CD4-positive, alpha-beta memory T cell (primary cell): Measurements from ENCODE around the gene NAV3. TPM values are rescaled to one million over a fixed set of nuclear protein-coding genes. Genes with fewer than 3 reads are reported as not detected.

Experiments used
- CTCF ChIA-PET: fragments of 350-600 bp; sonication (Branson Sonifier 250); formaldehyde crosslinking; loops from one replicate; lab custom pipeline; 2021; ENCODE audit warnings: inconsistent platforms; ENCODE audit not compliant: partially characterized antibody; lab: Charles Lee
- POLR2A ChIA-PET: fragments of 350-600 bp; sonication (Branson Sonifier 250); formaldehyde crosslinking; loops from one replicate; lab custom pipeline; 2021; ENCODE audit not compliant: partially characterized antibody; lab: Charles Lee
- DNase-seq, 5 donors: peaks; one replicate each; pipeline versions ENCODE4 v3.0.0 to v3.0.0-alpha.2; 2020 to 2022; ENCODE audit warnings: mixed read lengths in 1 of 5
- H3K27ac ChIP-seq: one replicate; pipeline ENCODE4 v1.7.0; 2013; ENCODE audit warnings: low read depth, low read length
- H3K27me3 ChIP-seq: 2 replicates; pipeline ENCODE4 v1.7.0; 2013; ENCODE audit warnings: mild to moderate bottlenecking, low read length, moderate library complexity; ENCODE audit not compliant: insufficient read depth
- H3K36me3 ChIP-seq: 2 replicates; pipeline ENCODE4 v1.7.0; 2013; ENCODE audit warnings: mild to moderate bottlenecking, low read length, moderate library complexity; ENCODE audit not compliant: insufficient read depth
- H3K4me1 ChIP-seq: 2 replicates; pipeline ENCODE4 v1.7.0; 2013; ENCODE audit warnings: mild to moderate bottlenecking, low read length, moderate library complexity; ENCODE audit not compliant: insufficient read depth
- H3K4me3 ChIP-seq, 2 donors: one replicate each; pipeline ENCODE4 v1.7.0; 2013; ENCODE audit warnings: low read length in 2 of 2, mild to moderate bottlenecking in 1 of 2
- H3K9me3 ChIP-seq, 2 donors: one replicate each; pipeline ENCODE4 v1.7.0; 2013; ENCODE audit warnings: low read length in 2 of 2, control low read depth in 1 of 2; ENCODE audit not compliant: control insufficient read depth in 1 of 2
- H3K27ac Mint-ChIP-seq, 7 donors: one replicate each; pipeline ENCODE4 v1.8.0; 2020 to 2021; ENCODE audit warnings: mixed read lengths in 7 of 7, mild to moderate bottlenecking in 6 of 7, inconsistent platforms in 3 of 7, moderate library complexity in 3 of 7
- H3K27me3 Mint-ChIP-seq, 2 donors: one replicate each; pipeline ENCODE4 v1.8.0; 2020 to 2021; ENCODE audit warnings: mixed read lengths in 2 of 2
- H3K36me3 Mint-ChIP-seq, 2 donors: one replicate each; pipeline ENCODE4 v1.8.0; 2020 to 2021; ENCODE audit warnings: mixed read lengths in 2 of 2, inconsistent platforms in 1 of 2, mild to moderate bottlenecking in 1 of 2
- H3K4me1 Mint-ChIP-seq, 4 donors: one replicate each; pipeline ENCODE4 v1.8.0; 2020 to 2021; ENCODE audit warnings: mixed read lengths in 4 of 4, mild to moderate bottlenecking in 1 of 4
- H3K4me3 Mint-ChIP-seq, 8 donors: one replicate each; pipeline ENCODE4 v1.8.0; 2020 to 2021; ENCODE audit warnings: mixed read lengths in 8 of 8, mild to moderate bottlenecking in 7 of 8, moderate library complexity in 6 of 8, inconsistent platforms in 3 of 8
- H3K9me3 Mint-ChIP-seq, 8 donors: one replicate each; pipeline ENCODE4 v1.8.0; 2020 to 2021; ENCODE audit warnings: mixed read lengths in 8 of 8, mild to moderate bottlenecking in 5 of 8, inconsistent platforms in 3 of 8, moderate library complexity in 1 of 8
- intact Hi-C: fragments of 100-400 bp; cut with micrococcal nuclease; formaldehyde crosslinking; loops from one replicate; pipeline ENCODE4 v1.15.1; 2023
- polyA plus RNA-seq, 2 donors: library from polyadenylated mRNA; unstranded; fragments of 300-500 nt; fragmentation: Illumina TruSeq; gene quantifications; one replicate each; pipeline ENCODE4 v1.2.3, GENCODE V29; 2021
- total RNA-seq, 2 experiments: library from RNA; stranded (reverse); gene quantifications; one replicate each; pipeline ENCODE4 v1.2.3, GENCODE V29; 2021

Gene NAV3
- total and polyA plus RNA-seq, 4 experiments from 2014 or later = not detected

DNA sequence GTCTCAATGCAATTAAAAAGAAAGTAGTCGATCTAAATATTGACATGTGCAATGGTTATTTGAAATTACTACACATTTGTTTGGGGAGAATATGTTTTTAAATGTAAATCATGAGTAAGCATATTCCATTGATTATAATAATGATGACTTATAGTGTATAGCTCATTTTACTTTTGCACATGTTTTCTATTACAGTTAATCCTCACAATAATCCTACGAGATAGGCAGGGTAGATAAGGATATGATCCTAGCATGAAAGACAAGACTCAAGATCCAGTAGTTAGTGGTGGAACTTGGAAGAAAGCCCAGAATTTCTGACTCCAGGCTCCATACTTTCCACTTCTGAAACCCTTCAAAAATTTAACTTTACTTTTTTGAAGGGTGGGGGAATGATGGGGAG is 94.0 kb downstream of the NAV3 start:
- H3K27me3 ChIP-seq = no peaks in the 10 kb centered on the region
- H3K27ac Mint-ChIP-seq = no peak overlapping the region
- CTCF ChIA-PET = no interaction called here
- H3K27me3 Mint-ChIP-seq = no peaks in the 10 kb centered on the region
- intact Hi-C loops = no loop called here
- H3K4me3 ChIP-seq = no peak overlapping the region
- no peaks in the 10 kb centered on the region for H3K36me3 Mint-ChIP-seq
- no peak overlapping the region for H3K4me3 Mint-ChIP-seq
- H3K9me3 ChIP-seq = no peaks in the 10 kb centered on the region
- H3K27ac ChIP-seq = no peak overlapping the region
- H3K4me1 ChIP-seq = no peaks in the 10 kb centered on the region
- DNase-seq = no peak
- no peaks in the 10 kb centered on the region for H3K36me3 ChIP-seq
- no peaks in the 10 kb centered on the region for H3K4me1 Mint-ChIP-seq
- POLR2A ChIA-PET = no interaction called here
- H3K9me3 Mint-ChIP-seq = peaks cover 0 to 9% (median 0%) of the 10 kb centered on the region in 8 donors

DNA sequence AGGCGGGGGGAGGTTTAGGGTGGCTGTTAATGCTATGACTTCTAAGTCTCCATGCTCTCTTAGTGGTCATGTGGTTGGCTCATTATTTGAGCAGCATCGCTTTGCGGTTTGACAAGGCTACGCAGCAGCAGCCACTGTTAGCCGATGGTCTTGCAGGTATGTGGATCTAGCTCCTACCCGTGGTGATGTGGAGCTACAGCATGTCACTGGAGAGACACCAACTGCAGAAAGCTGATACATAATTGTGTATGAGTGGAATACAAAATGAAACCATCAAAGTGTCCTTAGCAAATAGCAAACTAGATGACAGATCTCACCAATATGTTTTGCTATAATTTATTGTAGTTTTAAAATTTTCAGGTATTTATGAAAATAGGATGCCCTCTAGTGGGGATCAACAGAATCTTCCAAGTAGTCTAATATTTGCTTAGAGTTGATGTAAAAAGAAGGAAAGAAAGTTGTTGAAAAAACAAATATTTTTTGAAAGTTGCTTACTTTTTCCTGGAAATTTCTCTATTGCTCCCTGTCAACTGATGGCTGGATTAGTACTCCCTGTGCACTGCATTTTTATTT is 94.9 kb downstream of the NAV3 start:
- Mint-ChIP-seq H3K4me1 (no peaks in the 10 kb centered on the region), H3K9me3 (peaks cover 0 to 15% (median 0%) of the 10 kb centered on the region in 8 donors), H3K4me3 (no peak overlapping the region), H3K27ac (no peak overlapping the region), H3K36me3 (no peaks in the 10 kb centered on the region), H3K27me3 (no peaks in the 10 kb centered on the region)
- Histone ChIP-seq H3K4me3 (no peak overlapping the region), H3K4me1 (no peaks in the 10 kb centered on the region), H3K27ac (no peak overlapping the region), H3K9me3 (no peaks in the 10 kb centered on the region), H3K36me3 (no peaks in the 10 kb centered on the region), H3K27me3 (no peaks in the 10 kb centered on the region)
- DNase-seq = no peak
- CTCF ChIA-PET = no interaction called here
- POLR2A ChIA-PET = no interaction called here
- intact Hi-C loops = no loop called here

DNA sequence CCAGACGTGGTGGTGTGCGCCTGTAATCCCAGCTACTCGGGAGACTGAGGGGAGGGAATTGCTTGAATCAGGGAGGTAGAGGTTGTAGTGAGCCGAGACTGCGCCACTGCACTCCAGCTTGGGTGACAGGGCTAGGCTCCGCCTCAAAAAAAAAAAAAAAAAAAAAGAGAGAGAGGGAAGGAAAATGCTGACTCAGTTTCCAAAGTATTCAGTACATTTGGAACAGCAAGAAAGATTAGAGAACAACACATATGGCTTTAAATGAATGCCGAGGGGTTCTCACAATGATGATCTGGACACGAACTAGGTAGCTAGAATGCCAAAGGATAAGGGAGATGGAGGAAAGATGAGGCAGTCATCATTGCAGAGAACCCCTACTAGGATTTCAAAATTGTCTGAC is 97.4 kb downstream of the NAV3 start:
- no peaks in the 10 kb centered on the region for H3K27me3 ChIP-seq
- H3K36me3 Mint-ChIP-seq = no peaks in the 10 kb centered on the region
- H3K27ac Mint-ChIP-seq = no peak overlapping the region
- H3K27ac ChIP-seq = no peak overlapping the region
- no peak for DNase-seq
- peaks cover 0 to 10% (median 3%) of the 10 kb centered on the region in 8 donors for H3K9me3 Mint-ChIP-seq
- H3K4me3 Mint-ChIP-seq = no peak overlapping the region
- H3K36me3 ChIP-seq = no peaks in the 10 kb centered on the region
- intact Hi-C loops = no loop called here
- ChIA-PET POLR2A (no interaction called here), CTCF (no interaction called here)
- H3K9me3 ChIP-seq = no peaks in the 10 kb centered on the region
- no peaks in the 10 kb centered on the region for H3K4me1 Mint-ChIP-seq
- H3K4me1 ChIP-seq = no peaks in the 10 kb centered on the region
- no peaks in the 10 kb centered on the region for H3K27me3 Mint-ChIP-seq
- H3K4me3 ChIP-seq = no peak overlapping the region

DNA sequence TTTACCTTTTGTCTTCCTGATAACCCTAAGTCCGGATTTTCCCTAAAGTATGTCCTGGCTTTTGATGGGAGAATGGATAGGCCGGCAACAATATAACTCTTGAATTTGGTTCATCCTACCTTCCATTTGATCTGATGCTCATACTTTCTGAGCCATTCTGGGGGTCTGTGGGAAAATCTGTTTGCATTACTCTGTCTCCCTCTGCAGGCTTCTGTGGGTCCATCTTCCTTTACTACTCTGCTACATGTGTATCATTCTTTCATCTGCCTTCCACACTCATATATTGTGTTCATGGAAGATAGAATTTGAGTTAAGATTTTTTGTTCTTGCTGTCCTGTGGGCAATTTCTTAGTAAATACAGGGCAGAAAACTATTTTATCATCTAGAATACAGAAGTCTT is 101.5 kb downstream of the NAV3 start:
- no peaks in the 10 kb centered on the region for H3K36me3 Mint-ChIP-seq
- H3K27ac Mint-ChIP-seq = no peak overlapping the region
- H3K4me1 Mint-ChIP-seq = no peaks in the 10 kb centered on the region
- H3K9me3 Mint-ChIP-seq = peaks cover 0 to 15% (median 7%) of the 10 kb centered on the region in 8 donors
- Histone ChIP-seq H3K4me1 (no peaks in the 10 kb centered on the region), H3K27ac (no peak overlapping the region), H3K36me3 (no peaks in the 10 kb centered on the region), H3K27me3 (no peaks in the 10 kb centered on the region), H3K9me3 (no peaks in the 10 kb centered on the region), H3K4me3 (no peak overlapping the region)
- POLR2A ChIA-PET = no interaction called here
- CTCF ChIA-PET = no interaction called here
- intact Hi-C loops = no loop called here
- no peak for DNase-seq
- H3K4me3 Mint-ChIP-seq = no peak overlapping the region
- no peaks in the 10 kb centered on the region for H3K27me3 Mint-ChIP-seq

DNA sequence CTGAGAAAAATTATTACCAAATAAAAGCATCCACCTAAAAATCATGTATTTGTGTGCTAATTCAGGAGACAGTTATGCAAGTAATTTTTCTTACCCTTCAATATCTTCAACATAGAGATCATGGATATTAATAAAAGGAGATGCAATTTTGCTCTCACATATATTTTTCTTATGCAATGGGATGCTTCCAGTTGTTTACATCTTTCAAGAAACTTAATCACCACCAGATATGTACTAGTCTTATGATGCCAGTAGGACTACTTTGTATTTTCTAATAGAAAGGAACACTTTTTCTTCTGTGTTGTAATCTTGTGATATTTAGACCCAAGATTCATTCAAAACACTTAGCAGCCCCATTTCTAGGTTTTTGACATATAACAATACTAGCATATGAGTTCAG is 107.6 kb downstream of the NAV3 start:
- ChIA-PET POLR2A (no interaction called here), CTCF (no interaction called here)
- H3K4me1 ChIP-seq = no peaks in the 10 kb centered on the region
- Mint-ChIP-seq H3K4me3 (no peak overlapping the region), H3K27me3 (no peaks in the 10 kb centered on the region), H3K9me3 (peaks cover 0 to 8% (median 4%) of the 10 kb centered on the region in 8 donors), H3K4me1 (no peaks in the 10 kb centered on the region), H3K27ac (no peak overlapping the region), H3K36me3 (no peaks in the 10 kb centered on the region)
- H3K36me3 ChIP-seq = no peaks in the 10 kb centered on the region
- H3K27me3 ChIP-seq = no peaks in the 10 kb centered on the region
- no peak overlapping the region for H3K27ac ChIP-seq
- no peak for DNase-seq
- intact Hi-C loops = no loop called here
- peaks cover 0 to 4% of the 10 kb centered on the region in 2 donors for H3K9me3 ChIP-seq
- H3K4me3 ChIP-seq = no peak overlapping the region

DNA sequence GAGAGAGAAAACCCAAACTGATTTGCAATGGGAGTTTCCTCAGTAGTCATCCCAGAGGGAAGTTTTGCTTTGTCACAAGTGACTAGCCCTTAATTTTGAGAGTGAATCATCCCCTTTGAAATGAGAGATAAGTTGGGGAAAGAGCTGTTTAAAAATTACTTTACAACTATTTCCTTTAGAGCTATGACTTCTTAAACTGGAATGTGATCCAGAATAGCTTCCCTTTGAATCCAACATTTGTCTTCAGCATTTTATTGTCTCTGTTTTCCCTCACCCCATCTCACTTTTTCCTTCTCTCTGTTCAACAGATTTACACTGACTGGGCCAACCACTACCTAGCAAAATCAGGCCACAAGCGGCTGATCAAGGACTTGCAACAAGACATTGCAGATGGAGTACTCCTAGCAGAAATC is 109.3 kb downstream of the NAV3 start:
- Mint-ChIP-seq H3K4me3 (no peak overlapping the region), H3K4me1 (no peaks in the 10 kb centered on the region), H3K9me3 (peaks cover 0 to 8% (median 5%) of the 10 kb centered on the region in 8 donors), H3K27ac (peak overlapping the region in 1 of 7 donors; percentile 5), H3K27me3 (no peaks in the 10 kb centered on the region), H3K36me3 (no peaks in the 10 kb centered on the region)
- Histone ChIP-seq H3K4me1 (no peaks in the 10 kb centered on the region), H3K4me3 (no peak overlapping the region), H3K9me3 (peaks cover 0 to 4% of the 10 kb centered on the region in 2 donors), H3K27ac (no peak overlapping the region), H3K36me3 (no peaks in the 10 kb centered on the region), H3K27me3 (no peaks in the 10 kb centered on the region)
- ChIA-PET CTCF (no interaction called here), POLR2A (no interaction called here)
- intact Hi-C loops = no loop called here
- DNase-seq = no peak

DNA sequence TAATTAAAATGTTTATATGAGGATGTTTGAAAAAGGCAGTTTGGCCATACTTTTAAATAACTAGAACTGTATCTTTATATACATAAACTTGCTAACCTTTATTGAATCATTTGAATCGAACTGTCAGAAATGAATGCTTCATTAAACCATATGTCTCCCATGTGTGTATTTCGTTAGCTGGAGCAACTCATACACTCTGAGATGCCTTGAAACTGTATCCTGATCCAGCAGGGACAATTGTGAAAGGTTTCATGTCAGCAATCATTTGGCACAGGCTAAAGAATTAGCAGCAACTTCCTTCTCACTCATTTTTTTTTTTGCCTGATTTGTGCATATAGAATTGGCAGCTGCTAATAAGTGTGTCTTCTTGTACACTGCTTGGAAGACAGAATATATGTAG is 109.9 kb downstream of the NAV3 start:
- Mint-ChIP-seq H3K4me1 (no peaks in the 10 kb centered on the region), H3K27me3 (no peaks in the 10 kb centered on the region), H3K27ac (no peak overlapping the region), H3K36me3 (no peaks in the 10 kb centered on the region), H3K9me3 (peaks cover 0 to 7% (median 5%) of the 10 kb centered on the region in 8 donors), H3K4me3 (no peak overlapping the region)
- Histone ChIP-seq H3K27me3 (no peaks in the 10 kb centered on the region), H3K4me1 (no peaks in the 10 kb centered on the region), H3K4me3 (no peak overlapping the region), H3K9me3 (peaks cover 0 to 4% of the 10 kb centered on the region in 2 donors), H3K36me3 (no peaks in the 10 kb centered on the region), H3K27ac (no peak overlapping the region)
- DNase-seq = no peak
- POLR2A ChIA-PET = no interaction called here
- intact Hi-C loops = no loop called here
- CTCF ChIA-PET = no interaction called here

DNA sequence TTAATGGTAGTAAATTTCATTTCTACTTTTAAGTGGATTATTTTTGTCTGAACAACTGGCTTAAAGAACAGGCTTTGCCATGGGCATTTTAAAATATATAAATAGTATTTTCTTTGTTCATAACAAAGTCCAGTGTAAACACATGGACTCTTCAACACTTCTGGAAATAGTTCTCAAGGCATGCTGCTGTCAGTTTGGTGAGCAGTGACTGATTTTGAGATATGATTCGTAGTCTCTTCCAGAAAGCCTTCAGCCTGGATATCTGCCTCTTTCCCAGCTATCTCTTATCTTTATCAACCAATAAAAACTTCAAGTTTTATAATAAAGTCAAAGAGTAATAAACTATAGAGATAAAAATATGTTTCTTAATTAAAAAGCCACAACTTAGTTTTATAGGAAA is 110.7 kb downstream of the NAV3 start:
- Histone ChIP-seq H3K9me3 (peaks cover 0 to 4% of the 10 kb centered on the region in 2 donors), H3K27me3 (no peaks in the 10 kb centered on the region), H3K4me3 (no peak overlapping the region), H3K36me3 (no peaks in the 10 kb centered on the region), H3K27ac (no peak overlapping the region), H3K4me1 (no peaks in the 10 kb centered on the region)
- H3K27ac Mint-ChIP-seq = no peak overlapping the region
- peaks cover 0 to 6% (median 4%) of the 10 kb centered on the region in 8 donors for H3K9me3 Mint-ChIP-seq
- CTCF ChIA-PET = no interaction called here
- no peaks in the 10 kb centered on the region for H3K27me3 Mint-ChIP-seq
- no peak for DNase-seq
- POLR2A ChIA-PET = no interaction called here
- H3K4me3 Mint-ChIP-seq = no peak overlapping the region
- intact Hi-C loops = no loop called here
- no peaks in the 10 kb centered on the region for H3K36me3 Mint-ChIP-seq
- no peaks in the 10 kb centered on the region for H3K4me1 Mint-ChIP-seq
